NCI-H146 treated with DMSO at 0.1 percent for 48 hours (cell line): ENCODE results near the gene ARL8B.
A peak's percentile ranks its signal among the peaks of the same experiment; 100 is the strongest.

Source experiments
- DNase-seq: peaks from one replicate; lab custom pipeline; 2025; ENCODE audit not compliant: unreplicated experiment; lab: John Stamatoyannopoulos, UW

ARL8B gene

DNA sequence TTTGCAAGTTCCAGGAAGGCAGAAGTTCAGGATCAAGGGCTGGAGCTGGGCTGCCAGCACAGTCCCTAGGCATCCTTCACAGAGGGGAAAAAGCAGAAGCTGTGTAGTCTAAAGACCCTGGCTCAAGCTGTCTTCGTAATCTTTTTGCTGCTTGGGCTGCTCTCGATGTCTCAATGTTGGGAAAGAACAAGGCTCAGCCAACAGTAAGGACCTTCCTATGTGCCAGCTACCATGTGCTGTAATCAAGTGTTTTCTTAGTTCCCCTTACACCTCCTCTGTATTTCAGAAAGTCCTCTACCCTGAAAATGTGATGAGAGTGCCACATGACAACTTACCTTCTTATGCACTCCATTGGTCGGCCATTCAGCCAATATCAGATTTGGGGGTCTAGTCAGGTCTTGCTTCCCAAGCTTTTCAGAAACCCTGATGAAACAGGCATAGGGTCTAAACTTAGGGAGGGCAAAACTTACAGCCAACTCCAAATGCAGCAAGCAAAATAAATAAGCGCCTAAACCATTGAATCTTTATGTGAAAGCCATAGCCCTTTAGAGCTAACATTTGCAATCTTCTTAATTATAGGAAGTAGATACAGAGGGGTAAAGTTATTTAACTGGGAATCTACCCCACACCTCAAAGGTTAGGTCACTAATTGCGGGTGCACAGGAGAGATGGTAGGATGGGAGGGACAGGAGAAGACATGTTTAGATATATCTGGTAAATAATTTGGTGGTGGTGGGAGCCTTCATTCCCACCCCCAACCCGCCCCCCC, 64.2 kb downstream of the ARL8B start:
- DNase-seq, result no peak

DNA sequence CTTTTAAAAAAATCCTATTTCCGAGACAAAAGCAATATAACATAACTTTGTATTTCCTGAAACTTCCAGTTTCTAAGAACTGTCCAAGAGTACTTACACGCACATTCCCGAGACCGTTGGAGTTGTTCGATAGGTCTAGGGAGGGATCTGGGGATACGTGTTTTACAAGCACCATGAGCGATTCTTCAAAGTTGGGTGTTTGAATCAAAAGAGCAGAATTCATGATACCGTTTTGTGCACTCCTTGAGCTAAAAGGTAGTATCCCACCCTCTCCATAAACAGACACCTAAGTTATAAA, 64.7 kb downstream of the ARL8B start:
- no peak for DNase-seq

DNA sequence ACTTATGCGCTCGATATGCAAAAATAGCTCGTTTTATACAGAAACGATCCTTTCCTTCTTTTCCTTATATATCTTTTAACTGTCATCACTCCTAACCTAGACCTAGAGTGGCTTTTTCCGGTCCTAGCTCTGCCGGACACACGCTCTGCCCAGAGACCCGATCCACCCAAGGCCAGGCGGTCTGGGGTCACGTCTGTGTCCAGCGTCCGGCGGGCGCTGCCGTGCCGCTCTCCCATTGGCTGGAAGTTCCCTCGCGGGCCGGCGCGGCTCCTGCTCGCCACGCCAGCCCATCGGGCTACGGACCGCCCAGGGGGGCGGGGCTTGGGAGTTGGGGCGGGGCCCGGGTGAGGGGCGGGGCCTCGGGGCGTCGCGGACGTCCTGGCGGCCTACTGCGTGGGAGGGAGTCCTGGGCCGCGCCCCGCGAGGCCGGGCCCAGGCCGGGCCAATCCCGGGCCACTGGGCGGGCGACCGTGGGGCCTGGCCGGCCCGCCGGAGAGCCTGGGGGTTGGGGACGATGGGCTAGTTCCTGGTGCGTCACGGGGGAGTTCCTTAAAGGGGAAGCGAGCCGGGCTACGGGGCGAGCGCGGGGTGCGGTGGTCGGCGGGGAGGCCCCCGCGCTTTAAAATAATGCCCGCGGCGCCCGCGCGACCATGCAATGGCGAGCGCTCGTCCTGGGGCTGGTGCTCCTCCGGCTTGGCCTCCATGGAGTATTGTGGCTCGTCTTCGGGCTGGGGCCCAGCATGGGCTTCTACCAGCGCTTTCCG, 65.2 kb downstream of the ARL8B start, which contains the start of gene EDEM1:
TSS of gene EDEM1 (plus strand) at position 552 of the 764 bp plus-strand sequence. CDS start at position 651, 99 bp downstream.
- DNase-seq, result peak; percentile 59

DNA sequence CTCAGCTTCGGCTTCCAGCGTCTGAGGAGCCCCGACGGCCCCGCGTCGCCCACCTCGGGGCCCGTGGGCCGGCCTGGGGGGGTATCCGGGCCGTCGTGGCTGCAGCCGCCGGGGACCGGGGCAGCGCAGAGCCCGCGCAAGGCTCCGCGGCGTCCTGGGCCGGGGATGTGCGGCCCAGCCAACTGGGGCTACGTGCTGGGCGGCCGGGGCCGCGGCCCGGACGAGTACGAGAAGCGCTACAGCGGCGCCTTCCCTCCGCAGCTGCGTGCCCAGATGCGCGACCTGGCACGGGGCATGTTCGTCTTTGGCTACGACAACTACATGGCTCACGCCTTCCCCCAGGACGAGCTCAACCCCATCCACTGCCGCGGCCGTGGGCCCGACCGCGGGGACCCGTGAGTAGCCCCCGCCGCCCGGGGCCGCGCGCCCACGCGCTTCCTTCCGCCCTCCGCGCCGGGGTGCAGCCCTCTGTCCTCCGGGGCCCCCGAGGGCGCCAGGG, 65.9 kb downstream of the ARL8B start:
- no peak for DNase-seq

DNA sequence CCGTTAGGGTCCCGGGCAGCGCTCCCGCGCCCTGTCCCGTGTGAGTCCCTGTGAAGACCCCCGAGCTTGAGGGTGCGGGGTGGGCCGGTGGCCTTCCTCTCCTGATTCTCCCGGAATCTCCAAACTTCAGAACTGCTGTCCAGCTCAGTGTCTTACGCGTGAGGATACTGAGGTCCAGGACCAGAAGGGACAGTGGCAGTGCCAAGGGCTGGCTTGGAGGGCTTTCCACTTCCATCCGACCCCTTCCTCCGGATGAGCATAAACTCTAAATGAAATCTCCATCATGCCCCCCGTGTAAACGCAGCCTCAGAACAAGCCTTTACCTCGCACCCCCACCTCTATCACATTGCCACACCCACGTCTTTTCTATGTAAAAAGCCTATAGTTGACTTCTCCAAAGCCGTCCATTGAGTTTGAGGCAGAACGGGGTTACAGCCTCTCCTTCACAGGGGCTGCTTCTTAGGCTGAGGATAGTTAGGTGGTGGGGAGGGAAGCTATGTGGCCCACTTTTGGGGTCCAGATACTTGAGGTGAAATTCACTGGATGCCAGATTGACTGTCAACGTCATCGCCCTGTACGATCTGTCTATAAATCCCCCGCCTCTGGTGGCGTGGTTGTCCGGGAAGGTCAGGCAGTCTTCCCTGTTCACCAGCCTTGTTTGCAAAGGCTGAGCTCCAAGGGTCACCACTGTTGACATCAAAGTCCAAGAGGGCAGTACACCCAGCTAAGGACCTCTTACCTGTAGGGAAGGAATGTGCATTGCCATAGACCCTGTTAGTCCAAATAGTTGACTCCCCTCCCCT, 66.5 kb downstream of the ARL8B start:
- no peak for DNase-seq

DNA sequence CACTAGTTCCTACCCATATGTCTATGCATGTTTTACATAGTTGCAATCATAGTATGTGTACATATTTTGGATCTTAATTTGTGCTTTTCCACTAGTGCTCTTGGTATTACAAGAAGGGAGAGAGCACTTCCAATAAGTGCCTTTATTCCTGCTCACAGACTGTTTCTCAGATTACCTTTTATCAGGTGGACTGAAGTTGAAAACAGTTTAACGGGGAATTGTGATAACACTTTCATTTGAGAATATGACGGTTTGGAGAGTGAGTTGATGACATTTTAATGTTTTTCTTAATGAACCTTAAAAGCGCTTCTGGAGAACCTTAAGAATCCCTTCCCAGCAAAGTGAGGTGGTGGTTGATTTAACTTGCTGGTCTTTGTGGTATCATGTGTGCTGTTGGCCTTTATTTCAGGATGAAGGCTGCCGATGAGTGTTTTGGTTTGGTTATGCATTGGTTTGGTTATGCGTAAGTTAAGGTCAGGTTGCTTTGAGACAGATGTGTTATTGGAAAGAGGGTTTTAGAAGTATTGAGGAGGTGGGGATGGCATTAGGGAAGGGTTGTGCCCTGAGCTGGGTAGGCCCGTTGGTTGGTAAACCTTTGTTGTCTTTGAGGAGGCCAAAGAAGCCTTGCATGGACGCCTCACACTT, 68.2 kb downstream of the ARL8B start:
- DNase-seq, result no peak

DNA sequence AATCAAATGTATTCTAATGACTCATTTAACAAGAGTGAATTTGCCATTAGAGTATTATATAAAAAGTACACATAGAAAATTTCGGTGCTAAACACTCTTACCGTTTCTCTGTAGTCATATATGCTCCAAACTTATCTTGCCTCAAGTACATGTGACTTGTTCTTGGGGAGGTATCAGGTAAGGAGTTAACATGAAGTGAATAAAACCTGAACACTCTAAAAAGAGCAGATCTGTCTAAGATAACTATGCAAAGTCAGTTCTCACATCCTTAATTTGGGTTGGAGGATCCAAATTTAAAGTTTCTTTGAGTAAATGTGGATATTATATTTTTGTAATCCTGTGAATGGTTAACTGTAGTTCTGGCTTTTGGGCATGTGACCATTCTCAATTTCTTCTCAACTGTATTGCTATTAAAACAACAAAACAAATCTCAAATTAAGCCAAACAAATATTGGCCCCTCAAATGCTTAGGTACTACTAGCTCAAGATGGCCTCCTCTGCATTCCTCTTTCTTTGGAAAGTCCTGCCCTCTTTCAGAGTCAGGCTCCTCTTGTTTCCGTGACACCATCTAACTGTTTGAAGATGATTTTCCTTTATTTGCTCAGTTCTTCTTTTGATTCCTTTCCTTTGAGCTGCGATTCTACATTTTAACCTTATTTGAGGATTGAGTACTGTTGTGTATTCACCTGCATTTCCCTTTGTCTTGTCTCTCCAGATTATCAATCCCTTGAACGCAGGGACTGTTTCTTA, 69.6 kb downstream of the ARL8B start:
- no peak for DNase-seq

DNA sequence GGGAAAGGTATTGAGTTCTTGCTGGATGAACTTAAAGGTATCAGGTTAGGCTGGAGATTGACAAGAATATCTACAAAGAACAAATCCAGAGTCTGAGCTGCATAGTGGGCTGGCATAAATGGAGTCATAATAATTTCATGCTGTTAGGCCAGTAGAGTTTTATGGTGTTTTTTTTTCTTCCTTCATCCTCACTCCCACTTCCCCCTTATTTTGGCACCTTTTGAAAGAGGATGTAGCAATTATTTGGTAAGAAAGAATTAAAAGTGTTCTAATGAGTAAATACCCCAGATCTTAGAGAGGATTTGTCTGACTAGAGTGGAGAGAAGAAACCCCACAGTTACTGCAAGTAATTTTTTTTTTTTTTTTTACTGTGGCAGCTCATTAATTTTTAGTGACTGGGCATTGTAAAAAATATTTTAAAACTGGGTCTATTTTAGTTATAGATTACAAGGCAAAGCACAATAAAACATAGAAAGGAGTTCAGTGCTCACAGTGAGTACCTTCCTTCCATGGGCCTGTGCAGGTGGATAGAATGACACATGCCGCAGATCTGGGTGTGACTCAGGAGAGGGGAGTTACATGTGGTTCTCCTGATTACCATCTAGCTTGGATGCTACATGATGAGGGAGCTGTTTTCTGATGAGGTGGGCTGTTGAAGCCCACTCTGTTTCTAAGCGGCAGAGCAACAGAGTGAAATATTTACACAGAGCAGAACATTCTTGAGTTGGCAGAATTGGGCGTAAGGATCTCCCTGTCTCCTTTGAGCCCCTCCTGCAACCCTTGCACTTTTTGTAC, 70.7 kb downstream of the ARL8B start:
- no peak for DNase-seq

DNA sequence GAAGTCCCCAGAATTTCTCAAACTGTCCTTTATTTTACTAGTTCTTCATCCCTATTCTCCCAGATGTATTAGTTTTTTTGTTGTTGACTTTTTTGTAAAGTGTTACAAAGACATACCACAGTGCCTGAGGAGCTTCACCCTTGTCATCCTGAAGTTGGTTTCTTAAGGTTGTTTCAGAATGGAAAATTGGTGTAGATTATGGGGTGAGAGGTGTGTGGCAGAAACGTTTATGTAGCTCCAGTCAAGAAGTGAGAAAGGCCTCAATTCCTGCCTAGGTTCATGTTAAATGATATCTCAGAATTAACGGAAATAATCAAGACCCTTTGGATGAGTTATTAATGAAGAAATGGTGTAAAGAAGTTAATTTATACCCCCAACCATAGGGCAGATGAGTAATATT, 72.2 kb downstream of the ARL8B start:
- no peak for DNase-seq

DNA sequence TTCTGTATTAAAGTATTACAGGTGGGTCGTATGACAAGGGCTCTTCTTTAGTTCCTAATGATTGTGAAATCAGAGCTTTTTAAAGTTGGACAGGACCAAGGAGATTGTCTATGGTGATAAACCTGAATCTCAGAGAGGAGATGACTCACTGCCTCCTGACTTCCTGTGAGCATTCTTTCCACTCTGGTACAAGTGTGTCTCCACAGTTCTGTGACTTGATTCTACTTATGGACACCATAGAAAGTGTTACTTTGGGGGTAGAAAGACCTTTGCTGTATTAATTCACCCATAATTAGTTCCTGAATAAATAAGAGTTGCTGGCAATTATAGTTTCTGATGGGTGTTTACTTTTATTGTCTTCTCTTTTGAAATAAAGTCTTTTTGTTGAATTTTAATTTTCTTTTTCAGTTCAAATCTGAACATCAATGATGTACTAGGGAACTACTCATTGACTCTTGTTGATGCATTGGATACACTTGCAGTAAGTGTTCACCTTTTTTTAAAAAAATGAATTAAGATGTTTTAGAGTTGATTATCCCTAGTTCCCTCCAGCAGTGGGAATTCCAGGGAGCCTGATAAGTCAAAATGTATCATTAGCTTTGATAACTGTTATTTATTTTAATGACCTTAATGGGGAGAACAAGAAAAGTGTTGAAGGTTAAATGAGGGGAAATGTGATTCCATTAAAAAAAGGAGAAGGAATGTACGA, 72.9 kb downstream of the ARL8B start:
- no peak for DNase-seq

DNA sequence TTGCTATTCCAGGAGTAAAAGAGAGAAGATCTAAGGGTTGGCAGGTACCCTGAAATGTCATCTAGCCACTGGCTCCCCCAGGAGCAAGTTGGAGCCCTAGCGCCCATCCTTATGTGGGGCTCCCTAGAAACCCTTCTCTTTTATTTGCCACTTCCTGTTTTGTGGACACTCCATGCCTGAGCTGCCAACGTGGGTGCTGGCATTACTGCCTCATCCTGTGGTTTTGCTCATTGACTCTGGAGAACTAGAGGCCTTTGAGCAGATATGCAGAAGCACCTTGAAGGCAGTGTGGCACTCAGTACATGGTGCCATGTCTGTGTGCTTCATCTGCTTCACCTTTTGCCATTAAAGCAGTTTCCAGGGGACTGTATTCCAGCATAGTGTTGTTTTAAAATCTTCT, 73.5 kb downstream of the ARL8B start:
- DNase-seq, result no peak

DNA sequence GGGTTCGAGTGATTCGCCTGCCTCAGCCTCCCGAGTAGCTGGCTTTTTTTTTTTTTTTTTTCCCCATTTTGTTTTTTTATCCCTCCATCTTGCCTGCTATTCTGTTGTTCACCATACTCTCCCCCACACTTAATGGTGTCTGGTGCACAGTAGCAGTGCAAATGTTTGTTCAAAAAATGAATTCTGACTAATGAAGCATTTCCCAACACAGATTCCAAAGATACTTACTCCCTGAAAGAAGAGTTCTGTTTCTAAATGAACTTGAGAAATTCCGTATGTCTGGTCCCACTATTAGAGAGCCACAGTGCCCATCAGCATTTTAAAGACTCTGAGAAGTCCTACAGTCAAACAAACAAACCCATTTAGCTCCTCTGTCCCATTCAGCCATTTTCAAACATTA, 74.9 kb downstream of the ARL8B start:
- DNase-seq, result no peak

DNA sequence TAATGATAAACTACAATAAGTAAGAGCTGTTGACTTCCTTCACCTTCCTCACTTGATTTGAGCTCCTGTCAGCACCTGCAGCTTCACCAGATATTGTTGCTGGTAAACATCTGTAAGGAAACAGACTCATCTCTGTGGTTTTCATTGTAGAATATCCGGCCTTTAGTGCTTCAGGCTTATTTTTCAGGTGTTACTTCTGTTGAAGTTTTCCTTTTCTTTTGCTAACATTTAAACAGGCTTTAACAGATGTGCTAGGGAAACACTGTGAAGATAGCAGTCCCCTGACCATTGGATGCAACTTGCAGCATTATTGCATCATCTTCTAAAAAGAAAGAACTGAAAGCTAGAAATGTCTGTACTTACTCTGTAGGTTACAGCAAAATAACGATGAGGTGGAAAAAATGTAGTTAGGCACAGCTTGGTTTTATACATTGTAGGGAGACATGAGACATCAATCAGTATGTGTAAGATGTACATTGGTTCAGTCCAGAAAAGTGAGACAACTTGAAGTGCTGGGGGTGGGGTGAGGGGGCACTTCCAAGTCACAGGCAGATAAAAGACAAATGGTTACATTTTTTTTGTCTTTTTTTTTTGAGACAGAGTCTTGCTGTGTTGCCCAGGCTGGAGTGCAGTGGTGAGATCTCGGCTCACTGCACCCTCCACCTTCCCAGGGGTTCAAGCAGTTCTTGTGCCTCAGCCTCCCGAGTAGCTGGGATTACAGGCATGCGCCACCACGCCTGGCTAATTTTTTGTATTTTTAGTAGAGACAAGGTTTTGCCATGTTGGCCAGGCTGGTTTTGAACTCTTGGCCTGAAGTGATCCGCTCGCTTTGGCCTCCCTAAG, 75.6 kb downstream of the ARL8B start:
- DNase-seq, result no peak

DNA sequence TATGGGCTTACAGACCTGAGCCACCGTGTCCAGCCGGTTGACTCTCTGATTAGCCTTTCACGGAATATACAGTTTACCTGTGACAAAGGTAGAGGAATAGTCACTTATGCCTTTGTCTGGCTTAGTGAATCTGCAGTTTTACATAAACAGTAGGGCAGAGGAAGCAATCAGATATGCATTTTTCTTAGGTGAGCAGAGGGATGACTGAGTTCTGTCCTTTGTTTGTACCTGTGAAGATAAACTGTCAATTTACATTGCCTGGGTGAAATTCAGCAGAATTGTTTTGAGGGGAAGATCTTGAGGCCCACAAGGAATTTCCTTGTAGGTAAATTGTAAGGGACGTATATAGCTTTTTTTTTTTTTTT, 76.2 kb downstream of the ARL8B start:
- no peak for DNase-seq

DNA sequence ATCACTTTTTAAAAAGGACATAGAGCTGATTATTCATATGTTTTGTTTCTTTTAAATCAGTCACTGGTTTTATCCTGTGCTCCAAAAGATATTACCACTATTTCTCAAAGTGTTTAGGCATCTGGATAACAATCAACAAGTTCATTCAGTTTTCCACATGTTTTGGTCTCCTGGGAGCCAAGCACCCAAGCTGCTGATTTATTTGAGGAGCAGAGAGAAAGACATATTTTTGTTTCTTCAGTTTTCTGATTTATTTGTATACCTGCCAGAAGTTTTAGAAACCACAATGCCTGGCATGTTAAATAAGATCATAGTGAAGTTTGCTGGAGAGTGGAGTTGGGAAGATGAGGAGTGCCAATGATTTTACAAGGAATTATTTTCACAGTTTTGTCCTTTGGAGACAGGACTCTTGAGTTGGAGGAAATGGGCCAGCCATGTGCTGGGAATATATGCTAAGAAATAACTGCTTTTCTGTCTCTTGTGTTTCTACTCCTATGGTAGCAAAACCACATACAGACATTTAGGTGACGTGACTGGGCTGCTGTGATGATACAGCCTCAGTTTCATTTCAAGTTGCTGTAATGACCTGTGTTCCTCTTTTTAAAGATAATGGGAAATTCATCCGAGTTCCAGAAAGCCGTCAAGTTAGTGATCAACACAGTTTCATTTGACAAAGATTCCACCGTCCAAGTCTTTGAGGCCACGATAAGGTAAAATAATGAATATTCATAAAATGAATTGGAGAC, 77.1 kb downstream of the ARL8B start:
- no peak for DNase-seq

DNA sequence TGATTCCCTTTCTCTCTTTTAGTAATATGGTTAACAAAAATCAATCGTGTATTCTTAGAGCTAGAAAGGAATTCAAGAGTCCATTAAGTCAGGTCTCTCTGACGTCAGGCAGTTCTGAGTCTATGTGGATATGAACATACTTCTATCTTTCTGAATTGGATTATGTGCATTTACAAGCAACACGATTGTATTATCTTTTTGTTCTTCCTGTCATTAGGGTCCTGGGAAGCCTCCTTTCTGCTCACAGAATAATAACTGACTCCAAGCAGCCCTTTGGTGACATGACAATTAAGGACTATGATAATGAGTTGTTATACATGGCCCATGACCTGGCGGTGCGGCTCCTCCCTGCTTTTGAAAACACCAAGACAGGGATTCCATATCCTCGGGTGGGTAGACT, 79.4 kb downstream of the ARL8B start:
- no peak for DNase-seq

DNA sequence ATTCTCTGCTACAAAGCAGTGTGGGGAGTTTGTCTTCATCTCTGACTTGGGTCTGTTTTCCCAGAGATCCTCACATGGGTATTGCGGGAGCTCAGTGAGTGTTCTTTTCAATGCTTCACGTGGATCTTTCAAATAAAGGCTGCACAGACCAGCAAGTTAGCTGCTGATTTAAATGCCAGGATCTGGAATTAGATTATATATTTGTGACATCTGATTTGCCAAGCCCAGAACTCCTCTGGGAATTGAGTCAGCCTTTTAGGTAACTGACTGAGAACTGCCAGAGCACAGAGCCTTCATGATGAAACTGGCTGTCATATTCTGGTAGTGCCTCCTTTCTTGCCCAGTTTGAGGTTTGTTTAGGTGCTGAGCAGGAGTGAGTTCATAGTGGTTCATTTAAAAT, 80.1 kb downstream of the ARL8B start:
- no peak for DNase-seq
